Activated CD4-positive, alpha-beta T cell treated with anti-CD3 and anti-CD28 coated beads for 1 hour (primary cell): Measurements from ENCODE around the gene MARCKS.
"Not testable (repeated sequence)": the region's sequence is repeated elsewhere in the genome, so short reads cannot be mapped to it uniquely, and the experiment has no call there.

Experiments
- DNase-seq: peaks from one replicate; pipeline ENCODE4 v3.0.0-alpha.2; 2020

MARCKS gene

GRCh38 chr6:113888493-113888892 is 31.3 kb downstream of the MARCKS start:
- no peak for DNase-seq

- DNase-seq, result no peak
Measured at GRCh38 chr6:113888956-113889630, 31.9 kb downstream of the MARCKS start.

GRCh38 chr6:113893451-113893850 is 36.3 kb downstream of the MARCKS start:
- no peak for DNase-seq

- no peak for DNase-seq
Measured at GRCh38 chr6:113893866-113894265, 36.7 kb downstream of the MARCKS start.

GRCh38 chr6:113894712-113895674 is 37.8 kb downstream of the MARCKS start:
- DNase-seq, result no peak

- DNase-seq, result no peak
Measured at GRCh38 chr6:113901482-113901881, 44.3 kb downstream of the MARCKS start.

- no peak for DNase-seq
Measured at GRCh38 chr6:113903666-113904330, 46.7 kb downstream of the MARCKS start.

GRCh38 chr6:113907102-113907815 is 50.1 kb downstream of the MARCKS start:
- no peak for DNase-seq

- no peak for DNase-seq
Measured at GRCh38 chr6:113908801-113909200, 51.7 kb downstream of the MARCKS start.

GRCh38 chr6:113909224-113909856 is 52.2 kb downstream of the MARCKS start:
- DNase-seq, result no peak

GRCh38 chr6:113910285-113910684 is 53.1 kb downstream of the MARCKS start:
- DNase-seq, result not testable (repeated sequence)
